ENCODE results near the gene ARHGEF12.

ARHGEF12 gene

DNA sequence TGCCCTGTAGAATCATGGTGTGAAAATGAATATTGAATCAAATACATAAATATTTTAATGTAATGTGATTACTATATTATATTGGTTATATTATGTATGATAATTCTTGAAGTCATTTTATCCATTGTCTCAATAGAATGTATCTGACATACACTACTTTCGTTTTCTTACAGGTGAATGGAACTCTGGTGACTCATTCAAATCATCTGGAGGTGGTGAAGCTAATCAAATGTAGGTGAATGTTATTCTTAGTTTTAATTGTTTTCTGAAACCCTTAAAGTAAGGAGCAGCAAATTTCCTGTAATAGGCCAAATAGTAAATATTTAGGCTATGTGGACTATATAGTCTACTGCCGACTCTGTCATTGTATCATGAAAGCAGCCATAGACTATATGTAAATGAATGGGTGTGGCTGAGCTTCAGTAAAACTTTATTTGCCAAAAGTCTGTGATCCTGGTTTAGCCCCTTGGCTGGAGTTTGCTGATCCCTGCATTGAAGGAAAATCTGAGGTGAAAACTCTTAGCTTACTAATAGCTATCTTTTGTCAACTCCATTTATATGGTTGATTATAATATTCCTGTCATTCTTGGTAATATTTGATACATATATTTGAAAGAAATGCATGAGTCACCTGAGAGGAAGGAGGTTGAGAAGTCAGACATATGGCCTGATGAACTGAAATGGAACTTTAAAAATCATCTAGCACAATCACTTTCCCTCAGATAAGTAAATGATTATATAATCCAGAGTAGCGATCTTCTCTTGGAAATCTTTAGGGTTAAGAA, 88.2 kb downstream of the ARHGEF12 start:
- no peak for DNase-seq

GRCh38 chr11:120424970-120425332, 88.7 kb downstream of the ARHGEF12 start:
- DNase-seq, result no peak

DNA sequence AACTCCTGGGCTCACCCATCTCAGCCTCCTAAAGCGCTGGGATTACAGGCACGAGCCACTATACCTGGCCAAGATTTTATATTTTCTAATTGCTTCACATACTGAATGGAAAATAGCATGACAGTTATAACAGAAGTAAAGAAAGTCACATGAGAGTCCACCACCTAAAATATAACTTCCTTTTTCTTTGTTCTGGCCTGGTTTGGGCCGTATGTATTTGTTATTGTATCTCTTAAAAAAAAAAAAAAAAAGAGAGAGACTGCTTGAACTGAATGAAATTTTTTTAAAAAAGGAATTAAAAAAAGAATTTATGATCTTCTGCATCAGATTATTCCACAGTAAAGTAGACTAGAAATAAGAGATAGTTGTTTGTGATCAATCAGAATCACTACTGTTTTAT, 89.3 kb downstream of the ARHGEF12 start:
- no peak for DNase-seq

- DNase-seq, result no peak
These were observed 93.9 kb downstream of the ARHGEF12 start for GRCh38 chr11:120430146-120430545.

- no peak for DNase-seq
These were observed 95.4 kb downstream of the ARHGEF12 start for GRCh38 chr11:120431633-120432032.

GRCh38 chr11:120432056-120433018, 96.1 kb downstream of the ARHGEF12 start:
- DNase-seq, result peak in 1 of 56 donors; percentile 4

- no peak for DNase-seq
These were observed 105.4 kb downstream of the ARHGEF12 start for GRCh38 chr11:120441592-120441991.

DNA sequence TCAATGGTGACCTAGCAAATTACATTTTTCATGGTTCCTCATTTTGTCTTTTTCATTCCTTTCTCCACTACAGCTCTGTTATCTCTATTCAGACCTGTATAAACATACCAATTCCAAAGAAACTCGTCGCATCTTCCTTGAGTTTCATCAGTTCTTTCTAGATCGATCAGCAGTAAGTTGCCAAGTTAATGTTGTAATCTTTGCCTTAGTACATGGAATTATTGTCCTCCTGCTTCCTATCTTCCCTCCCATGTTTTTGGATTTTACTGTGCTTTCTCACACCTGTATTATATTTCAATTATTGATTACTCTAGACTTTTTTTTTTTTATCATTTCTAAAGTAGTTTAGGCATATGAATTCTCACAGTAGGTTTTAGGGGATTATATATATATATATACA, 105.8 kb downstream of the ARHGEF12 start:
- no peak for DNase-seq

GRCh38 chr11:120446802-120447201, 110.6 kb downstream of the ARHGEF12 start:
- no peak for DNase-seq

- DNase-seq, result no peak
These were observed 112.0 kb downstream of the ARHGEF12 start for GRCh38 chr11:120448240-120448639.

GRCh38 chr11:120455487-120455886, 119.3 kb downstream of the ARHGEF12 start:
- no peak for DNase-seq

- no peak for DNase-seq
These were observed 121.8 kb downstream of the ARHGEF12 start for GRCh38 chr11:120457996-120458395.

DNA sequence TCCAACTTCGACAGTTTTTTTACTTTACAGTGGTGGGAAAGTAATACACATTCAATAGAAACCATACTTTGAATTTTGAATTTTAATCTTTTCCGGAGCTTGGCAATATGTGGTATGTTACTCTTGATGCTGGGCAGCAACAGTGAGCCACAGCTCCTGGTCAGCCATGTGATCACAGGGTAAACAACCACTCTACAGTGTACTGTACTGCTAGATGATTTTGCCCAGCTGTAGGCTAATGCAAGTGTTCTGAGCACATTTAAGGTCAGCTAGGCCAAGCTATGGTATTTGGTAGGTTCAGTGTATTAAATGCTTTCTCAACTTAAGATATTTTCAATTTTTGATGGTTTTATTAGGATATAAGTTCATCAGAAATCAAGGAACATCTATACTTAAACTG, 126.6 kb downstream of the ARHGEF12 start:
- no peak for DNase-seq

GRCh38 chr11:120465921-120466534, 129.8 kb downstream of the ARHGEF12 start:
- DNase-seq, result no peak

DNA sequence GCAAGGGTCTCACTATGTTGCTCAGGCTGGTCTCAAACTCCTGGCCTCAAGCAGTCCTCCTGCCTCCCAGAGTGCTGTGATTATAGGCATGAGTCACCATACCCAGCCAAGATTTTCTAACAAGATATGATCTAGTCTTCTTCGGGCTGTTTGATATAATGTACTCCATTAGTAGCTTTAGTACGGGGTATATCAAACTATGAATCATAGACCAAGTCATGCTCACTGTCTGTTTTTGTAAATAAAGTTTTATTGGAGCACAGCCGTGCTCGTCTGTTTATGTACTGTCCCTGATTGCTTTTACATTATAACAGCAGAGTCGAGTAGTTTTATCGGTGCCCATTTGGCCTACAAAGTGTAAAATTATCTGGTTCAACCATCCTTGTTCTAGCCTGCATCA, 131.4 kb downstream of the ARHGEF12 start:
- no peak for DNase-seq

- DNase-seq, result no peak
These were observed 134.9 kb downstream of the ARHGEF12 start for GRCh38 chr11:120471131-120471530.

DNA sequence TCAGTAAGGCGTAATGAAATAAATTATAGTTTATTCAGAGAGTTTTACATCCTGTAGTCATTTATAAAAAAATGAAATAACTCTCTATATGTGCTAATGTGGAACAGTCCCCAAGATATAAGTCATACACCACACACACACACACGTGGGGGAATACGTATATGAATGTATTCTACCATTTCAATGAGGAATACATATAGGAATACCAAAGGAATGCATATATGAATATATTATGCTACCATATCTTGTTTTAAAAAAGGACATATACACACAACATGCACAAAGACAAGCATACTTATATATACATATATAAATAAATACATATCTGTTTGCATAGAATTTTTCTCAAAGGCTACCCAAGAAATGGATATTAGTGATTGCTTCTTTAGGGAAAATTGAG, 135.8 kb downstream of the ARHGEF12 start:
- DNase-seq, result no peak

- no peak for DNase-seq
These were observed 137.3 kb downstream of the ARHGEF12 start for GRCh38 chr11:120473503-120473902.

DNA sequence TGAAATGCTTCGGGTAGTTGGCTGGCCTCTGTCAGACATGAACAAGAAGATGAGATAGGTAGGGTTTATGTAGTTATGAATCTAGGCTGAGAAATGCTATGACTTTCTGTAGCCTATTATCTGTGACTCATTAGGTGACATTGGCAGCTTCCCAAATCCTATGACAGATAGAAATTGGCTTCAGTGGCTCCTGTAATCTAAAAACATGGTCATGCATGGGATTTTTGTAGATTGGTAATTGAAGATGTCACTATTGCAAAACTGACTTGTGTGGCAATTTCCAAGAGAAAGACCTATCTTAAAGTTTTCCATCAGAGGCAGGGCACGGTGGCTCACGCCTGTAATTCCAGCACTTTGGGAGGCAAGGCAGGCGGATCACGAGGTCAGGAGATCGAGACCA, 145.9 kb downstream of the ARHGEF12 start:
- DNase-seq, result no peak

- no peak for DNase-seq
These were observed 148.5 kb downstream of the ARHGEF12 start for GRCh38 chr11:120484722-120485121.

DNA sequence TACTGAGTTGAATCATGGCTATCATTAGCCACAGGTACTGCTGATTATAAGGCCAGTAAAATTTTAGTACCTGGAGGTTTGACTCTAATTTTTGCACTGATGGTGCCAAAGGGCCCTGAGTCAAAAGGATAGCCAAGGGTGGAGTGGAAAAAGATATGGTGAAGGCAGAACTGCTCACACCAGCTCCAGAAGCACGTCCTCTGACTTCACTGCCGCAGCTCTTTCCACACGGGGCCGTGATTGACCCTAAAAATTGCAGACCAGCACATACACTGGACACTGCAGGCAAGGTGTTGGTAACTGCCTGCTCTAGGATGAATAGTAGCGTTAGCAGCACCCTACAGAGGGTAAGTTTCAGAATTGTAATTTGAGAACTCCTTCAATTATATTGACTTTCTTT, 149.9 kb downstream of the ARHGEF12 start:
- no peak for DNase-seq

DNA sequence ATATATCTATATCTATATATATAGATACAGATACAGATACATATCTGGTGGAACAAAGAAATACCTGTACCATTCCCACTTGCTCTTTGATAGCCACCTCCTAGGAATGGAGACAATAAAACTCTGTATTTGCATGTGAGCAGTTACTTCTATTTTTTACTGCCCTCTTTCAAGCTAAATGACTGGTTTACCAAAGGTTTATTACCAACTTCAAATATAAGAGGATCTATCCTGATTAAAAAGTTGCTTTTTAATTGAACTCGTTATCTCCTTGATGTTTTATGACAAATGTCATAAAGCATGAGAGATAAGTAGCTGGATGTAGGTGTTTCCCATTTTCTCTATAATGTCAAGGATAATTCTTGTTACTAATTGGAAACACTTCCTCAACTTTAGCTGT, 153.6 kb downstream of the ARHGEF12 start:
- no peak for DNase-seq

Measured in amygdala (tissue), 56 donors.